Ovary (tissue), 10 donors: ENCODE measurements around the gene NCKAP1. TPM values are rescaled to one million over a fixed set of nuclear protein-coding genes. Genes with fewer than 3 reads are reported as not detected.

ENCODE experiments used
- DNase-seq, 5 donors: peaks; one replicate each; pipeline ENCODE4 v3.0.0-alpha.2; 2019 to 2020
- H3K27ac ChIP-seq, 2 donors: fragments of 200-600 bp; one replicate each; pipeline versions ENCODE4 v1.5.1 to v1.8.0; 2019 to 2022
- H3K27me3 ChIP-seq: fragments of 200-600 bp; one replicate; pipeline ENCODE4 v1.8.0; 2022
- H3K36me3 ChIP-seq: fragments of 200-600 bp; sonication (generic); one replicate; pipeline ENCODE4 v1.5.1; 2019
- H3K4me1 ChIP-seq: one replicate; pipeline ENCODE4 v1.8.1; 2013; ENCODE audit warnings: mild to moderate bottlenecking, moderate library complexity; ENCODE audit not compliant: insufficient read depth
- H3K4me3 ChIP-seq: fragments of 200-600 bp; sonication (generic); one replicate; pipeline ENCODE4 v1.5.1; 2017
- H3K9me3 ChIP-seq, 2 donors: fragments of 200-600 bp in 1 of 2; sonication (generic) in 1 of 2; one replicate each; pipeline versions ENCODE4 v1.5.1 to v1.8.1; 2013 to 2019; ENCODE audit warnings: mild to moderate bottlenecking in 1 of 2, moderate library complexity in 1 of 2
- CTCF ChIP-seq, 3 donors: fragments of 450-650 bp in 2 of 3; fragments of 200-600 bp in 1 of 3; IDR thresholded peaks; one replicate each; pipeline versions ENCODE4 v1.5.1 to v1.8.0; 2016 to 2022; ENCODE audit warnings: antibody characterized with exemption in 3 of 3, mild to moderate bottlenecking in 1 of 3
- EP300 ChIP-seq: sonication (generic); formaldehyde crosslinking; IDR thresholded peaks from one replicate; pipeline ENCODE4 v1.6.1; 2017; ENCODE audit warnings: antibody characterized with exemption
- POLR2A ChIP-seq: fragments of 450-650 bp; IDR thresholded peaks from one replicate; pipeline ENCODE4 v1.6.1; 2017; ENCODE audit warnings: antibody characterized with exemption, mild to moderate bottlenecking, moderate library complexity
- WGBS, 3 donors: extraction: QIAGEN DNeasy Blood & Tissue Kit in 1 of 3; methylation state at CpG; one replicate each; pipeline versions ENCODE4 v1.1.5 to v1.1.7; 2013 to 2017; 5-methylcytosine and 5-hydroxymethylcytosine counted together
- intact Hi-C, 4 donors: fragments of 100-400 bp; cut with DNase I; formaldehyde crosslinking; loops; one replicate each; pipeline versions ENCODE4 v1.11.0 to v1.15.1; 2022 to 2023
- long read RNA-seq, 3 donors: library from polyadenylated mRNA in 2 of 3; unstranded in 2 of 3; transcript quantifications; one replicate each; pipeline ENCODE4 v2.0.0 and lab custom pipeline, GENCODE V29; 2021 to 2026
- polyA plus RNA-seq, 2 donors: library from polyadenylated mRNA; stranded (reverse); fragments of 200-250 nt in 1 of 2; fragments of 350-450 nt in 1 of 2; fragmentation: Illumina TruSeq in 1 of 2; extraction: RNeasy Lipid Tissue Mini Kit (QIAGEN cat#74804) in 1 of 2; gene quantifications; one replicate each; pipeline ENCODE4 v1.2.3, GENCODE V29; 2013 to 2014
- total RNA-seq, 7 donors: library from RNA; depleted of rRNA in 2 of 7; stranded (reverse); fragments of >200 nt in 2 of 7; fragmentation: NEBNext Ultra II Directional in 3 of 7; extraction: Animal tissue kit (Norgen Biotek cat#: 25700) in 3 of 7; gene quantifications; one replicate each; pipeline versions ENCODE4 v1.1.0 to v1.2.4, GENCODE V29; 2016 to 2023
- donor health status: DM: no; HTN: no; CAD: no; lungs with moderate emphysema.
- donor health status: DM: no; HTN: no; CAD: no.
- donor health status: Bipolar disorder and iron deficiency.
- donor health status: DM: yes; HTN: yes; CAD: no.
- donor health status: DM: no; HTN: no; CAD: no.
- donor health status: DM: yes; HTN: yes; CAD: no.

NCKAP1 gene, protein sequence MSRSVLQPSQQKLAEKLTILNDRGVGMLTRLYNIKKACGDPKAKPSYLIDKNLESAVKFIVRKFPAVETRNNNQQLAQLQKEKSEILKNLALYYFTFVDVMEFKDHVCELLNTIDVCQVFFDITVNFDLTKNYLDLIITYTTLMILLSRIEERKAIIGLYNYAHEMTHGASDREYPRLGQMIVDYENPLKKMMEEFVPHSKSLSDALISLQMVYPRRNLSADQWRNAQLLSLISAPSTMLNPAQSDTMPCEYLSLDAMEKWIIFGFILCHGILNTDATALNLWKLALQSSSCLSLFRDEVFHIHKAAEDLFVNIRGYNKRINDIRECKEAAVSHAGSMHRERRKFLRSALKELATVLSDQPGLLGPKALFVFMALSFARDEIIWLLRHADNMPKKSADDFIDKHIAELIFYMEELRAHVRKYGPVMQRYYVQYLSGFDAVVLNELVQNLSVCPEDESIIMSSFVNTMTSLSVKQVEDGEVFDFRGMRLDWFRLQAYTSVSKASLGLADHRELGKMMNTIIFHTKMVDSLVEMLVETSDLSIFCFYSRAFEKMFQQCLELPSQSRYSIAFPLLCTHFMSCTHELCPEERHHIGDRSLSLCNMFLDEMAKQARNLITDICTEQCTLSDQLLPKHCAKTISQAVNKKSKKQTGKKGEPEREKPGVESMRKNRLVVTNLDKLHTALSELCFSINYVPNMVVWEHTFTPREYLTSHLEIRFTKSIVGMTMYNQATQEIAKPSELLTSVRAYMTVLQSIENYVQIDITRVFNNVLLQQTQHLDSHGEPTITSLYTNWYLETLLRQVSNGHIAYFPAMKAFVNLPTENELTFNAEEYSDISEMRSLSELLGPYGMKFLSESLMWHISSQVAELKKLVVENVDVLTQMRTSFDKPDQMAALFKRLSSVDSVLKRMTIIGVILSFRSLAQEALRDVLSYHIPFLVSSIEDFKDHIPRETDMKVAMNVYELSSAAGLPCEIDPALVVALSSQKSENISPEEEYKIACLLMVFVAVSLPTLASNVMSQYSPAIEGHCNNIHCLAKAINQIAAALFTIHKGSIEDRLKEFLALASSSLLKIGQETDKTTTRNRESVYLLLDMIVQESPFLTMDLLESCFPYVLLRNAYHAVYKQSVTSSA
- total RNA-seq (100 to 1,000 TPM in 5 of 7 donors, 10 to 100 TPM in 2; 78.7 to 122 (median 109) TPM), polyA plus RNA-seq (10 to 100 TPM; 59.9 to 66.3 TPM)
- long read RNA-seq, donor 1, full-length matches to known transcripts: 3 of 11 reads
- long read RNA-seq, donor 1, partial matches to known transcripts: 6 of 11 reads
- long read RNA-seq, donor 1, other reads (novel, unspliced or antisense): 2 of 11 reads
- long read RNA-seq, donor 2, full-length matches to known transcripts: 21 of 37 reads
- long read RNA-seq, donor 2, partial matches to known transcripts: 16 of 37 reads
- long read RNA-seq, donor 2, other reads (novel, unspliced or antisense): 0 of 37 reads
- long read RNA-seq, donor 3, full-length matches to known transcripts: 119 of 143 reads
- long read RNA-seq, donor 3, partial matches to known transcripts: 12 of 143 reads
- long read RNA-seq, donor 3, other reads (novel, unspliced or antisense): 12 of 143 reads

GRCh38 chr2:183038341-183039300 is at the start of gene NCKAP1:
Gene NCKAP1, minus strand, starts transcription at chr2:183038457. Its CDS starts 358 bp downstream, at chr2:183038099.
- H3K27me3 ChIP-seq: no peaks in the 10 kb centered on the region
- no peaks in the 10 kb centered on the region for H3K9me3 ChIP-seq
- TF ChIP-seq POLR2A: peak; percentile 59
- TF ChIP-seq CTCF (IDR thresholded peaks at IDR 0.05): peak; percentile 72 to 99 (median 99)
- no peak for TF ChIP-seq EP300
- DNase-seq: peak; percentile 90 to 96 (median 94)
- H3K27ac ChIP-seq: peak within 1 kb of the TSS; percentile 99 to 100
- H3K4me3 ChIP-seq: peak within 1 kb of the TSS; percentile 95
- intact Hi-C loops: loop anchor here in 1 of 4 donors (5.0 kb wide), 1 partner anchor 84 kb away; the partner anchor contains the start of gene NUP35
- H3K4me1 ChIP-seq: peaks cover 1% of the 10 kb centered on the region
- 1 to 2% (median 1%) methylated on average over 48 to 68 of the region's 68 CpGs for WGBS, 3 donors
- no peaks in the 10 kb centered on the region for H3K36me3 ChIP-seq

- no peak for DNase-seq
- TF ChIP-seq EP300 (no peak), CTCF (IDR thresholded peaks at IDR 0.05) (no peak), POLR2A (no peak)
- WGBS, 3 donors: 3 to 9% (median 9%) methylated on average over 1 of the region's 1 CpG
- Histone ChIP-seq H3K36me3 (no peaks in the 10 kb centered on the region), H3K4me3 (no peak overlapping the region), H3K4me1 (peaks cover 1% of the 10 kb centered on the region), H3K27ac (no peak overlapping the region), H3K27me3 (no peaks in the 10 kb centered on the region), H3K9me3 (no peaks in the 10 kb centered on the region)
- intact Hi-C loops: no loop called here
Observed at GRCh38 chr2:183081911-183082310, 43.7 kb upstream of the NCKAP1 start.

DNA sequence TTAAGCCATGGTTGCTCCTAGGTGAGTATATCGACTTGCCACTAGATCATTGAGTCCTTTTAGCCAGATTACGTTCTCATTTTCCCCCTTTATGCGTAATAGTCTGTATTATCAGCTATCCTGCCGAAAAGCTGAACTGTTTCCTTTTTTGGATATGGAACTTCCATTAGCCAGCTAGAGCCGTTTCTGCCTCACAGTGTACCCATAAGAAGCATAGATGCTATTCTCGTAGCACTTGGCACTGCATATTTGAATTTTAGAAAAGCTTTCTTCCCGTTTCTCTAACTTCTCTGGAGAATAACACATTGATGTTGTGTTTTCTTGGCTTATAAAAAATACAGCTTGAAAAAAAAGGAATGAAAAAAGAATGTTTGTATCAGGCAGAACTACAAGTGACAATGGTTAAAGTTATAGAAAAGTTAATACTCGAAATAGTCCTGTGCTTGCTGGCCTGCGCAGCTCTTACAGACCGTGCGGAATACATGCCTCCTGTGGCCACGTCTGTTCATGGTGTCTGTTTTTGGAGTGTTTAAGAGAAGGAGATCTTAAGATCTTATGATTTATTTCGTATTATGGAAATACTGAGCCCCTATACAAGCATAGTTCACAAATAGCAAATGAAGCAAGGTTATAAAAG is 41.0 kb upstream of the NCKAP1 start:
- Histone ChIP-seq H3K27me3 (no peaks in the 10 kb centered on the region), H3K9me3 (no peaks in the 10 kb centered on the region), H3K27ac (peak overlapping the region in 1 of 2 donors; percentile 48), H3K36me3 (no peaks in the 10 kb centered on the region), H3K4me3 (peak overlapping the region; percentile 59), H3K4me1 (peaks cover 1% of the 10 kb centered on the region)
- DNase-seq: no peak
- intact Hi-C loops: no loop called here
- whole genome bisulfite sequencing, 3 donors: 6 to 11% (median 7%) methylated on average over 13 of the region's 13 CpGs
- no peak for TF ChIP-seq POLR2A
- no peak for TF ChIP-seq CTCF (IDR thresholded peaks at IDR 0.05)
- no peak for TF ChIP-seq EP300
